Measurements from ENCODE around the gene IBA57.

The IBA57 gene

DNA sequence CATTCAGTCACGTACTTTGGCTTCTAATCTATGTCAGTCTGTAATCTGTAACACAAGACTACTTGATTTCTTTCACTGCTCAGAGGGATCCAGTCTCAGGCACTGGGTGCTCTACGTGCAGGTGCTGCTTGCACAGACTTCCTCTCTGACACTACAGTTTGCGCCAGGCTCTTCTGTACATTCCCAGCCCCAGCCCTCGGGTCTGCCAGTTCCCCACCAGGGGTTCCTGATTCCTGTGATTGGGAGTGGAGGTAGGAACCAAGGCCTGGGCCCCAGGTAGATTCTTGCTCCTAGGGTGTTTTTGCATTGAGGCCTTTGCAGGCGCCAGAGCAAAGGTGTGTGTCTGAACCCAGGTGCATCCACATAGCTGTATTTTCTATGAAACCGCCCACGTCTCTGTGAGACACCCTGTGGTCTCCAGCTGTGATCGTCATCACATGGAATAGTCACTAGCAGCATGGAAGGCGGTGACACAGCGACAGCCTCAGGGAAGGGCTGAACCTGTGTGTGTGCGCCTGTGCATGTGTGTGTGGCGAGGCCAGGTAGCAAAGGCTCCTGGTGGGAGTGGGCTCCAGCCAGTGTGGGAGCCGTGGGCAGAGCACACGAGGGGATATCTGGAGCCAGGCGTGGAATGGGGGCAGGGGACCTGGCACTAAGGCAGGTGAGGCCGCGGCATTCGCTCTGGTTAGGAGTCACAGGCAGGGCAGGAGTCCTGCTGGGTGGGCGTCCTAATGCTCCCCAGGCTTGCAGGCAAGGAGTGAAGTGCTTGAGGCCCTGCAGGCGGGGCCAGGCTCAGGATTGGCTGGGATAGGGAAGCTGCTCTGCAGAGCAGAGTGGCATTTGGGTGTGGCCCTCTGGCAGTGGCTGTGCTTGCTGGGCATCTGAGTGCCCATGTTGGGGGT lies 10.7 kb upstream of the IBA57 start:
- CTCF ChIA-PET = interaction anchor here (0.8 to 2.2 kb wide), 3 partner anchors 10 to 12 kb away, joined by 3 to 13 read pairs (median 5); partner anchors contain the start of gene IBA57

DNA sequence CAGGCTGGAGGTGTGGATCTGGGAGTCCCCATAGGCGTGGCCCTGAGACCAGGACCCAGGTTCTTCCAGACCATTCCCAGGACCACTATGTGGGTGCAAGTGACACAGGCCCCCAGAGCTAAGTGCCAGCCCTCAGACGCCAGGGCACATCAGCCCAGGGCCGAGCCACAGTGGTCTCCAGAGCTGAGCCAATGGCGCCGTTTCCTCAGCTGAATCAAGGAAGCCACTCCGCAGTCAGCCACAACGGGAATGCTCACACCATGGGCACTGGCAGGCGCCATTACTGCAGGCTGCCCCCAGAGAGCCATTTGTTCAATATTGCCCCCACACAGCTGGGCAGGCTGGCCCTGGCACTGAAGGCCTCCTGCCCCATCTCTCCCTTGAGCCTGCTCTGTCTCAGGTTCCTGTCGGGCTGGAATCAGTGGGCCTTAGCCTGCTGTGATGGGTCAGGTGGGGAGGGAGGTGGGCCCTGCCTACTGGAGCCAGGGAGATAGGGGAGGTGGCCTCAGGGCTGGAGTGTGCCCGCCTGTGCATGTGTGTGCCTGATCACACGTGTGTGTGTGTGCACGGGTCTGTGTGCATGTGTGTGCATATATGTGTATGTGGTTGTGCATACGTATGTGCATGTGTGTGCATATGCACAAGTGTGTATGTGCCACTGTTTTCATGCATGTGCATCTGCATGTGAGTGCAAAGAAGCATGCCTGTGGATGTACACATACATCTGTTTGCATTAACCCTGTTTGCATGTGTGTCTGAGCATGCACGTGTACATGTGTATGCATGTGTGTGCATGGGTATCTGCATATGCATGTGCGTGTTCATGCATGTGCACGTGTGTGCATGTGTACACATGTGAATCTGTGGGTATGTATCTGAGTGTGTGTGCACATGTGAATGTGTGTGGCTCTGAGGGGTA lies 9.7 kb upstream of the IBA57 start:
- CTCF ChIA-PET = interaction anchor here (0.8 to 2.2 kb wide), 2 partner anchors 9 kb away, joined by 3 to 13 read pairs; partner anchors contain the start of gene IBA57
- no peak for DNase-seq (ENCODE audit: extremely low spot score)
- POLR2A ChIA-PET = no interaction called here
- no peak for TF ChIP-seq CTCF (IDR thresholded peaks at IDR 0.05; ENCODE audit: control extremely low read depth, extremely low read depth, low read depth, missing control alignments)

More for the DNA sequence above, 10.7 kb upstream of the IBA57 start:
- no peak for TF ChIP-seq CTCF (IDR thresholded peaks at IDR 0.05; ENCODE audit: control extremely low read depth, extremely low read depth, low read depth, missing control alignments)
- DNase-seq (ENCODE audit: extremely low spot score) = no peak
- POLR2A ChIA-PET = no interaction called here

GRCh38 chr1:228156515-228156881 lies 9.1 kb upstream of the IBA57 start:
- no peak for DNase-seq (ENCODE audit: extremely low spot score)
- CTCF ChIA-PET = interaction anchor here (0.8 to 1.3 kb wide), 2 partner anchors 9 to 14 kb away, joined by 3 read pairs; partner anchors contain the start of gene IBA57
- POLR2A ChIA-PET = no interaction called here
- no peak for TF ChIP-seq CTCF (IDR thresholded peaks at IDR 0.05; ENCODE audit: control extremely low read depth, extremely low read depth, low read depth, missing control alignments)

- ChIA-PET POLR2A (no interaction called here), CTCF (interaction anchor here (0.8 to 1.3 kb wide), 3 partner anchors 8 to 26 kb away, joined by 3 to 4 read pairs (median 3); partner anchors contain the start of gene IBA57)
- DNase-seq (ENCODE audit: extremely low spot score) = no peak
- TF ChIP-seq CTCF (IDR thresholded peaks at IDR 0.05; ENCODE audit: control extremely low read depth, extremely low read depth, low read depth, missing control alignments) = no peak
Observed at GRCh38 chr1:228156941-228157728, 8.5 kb upstream of the IBA57 start.

DNA sequence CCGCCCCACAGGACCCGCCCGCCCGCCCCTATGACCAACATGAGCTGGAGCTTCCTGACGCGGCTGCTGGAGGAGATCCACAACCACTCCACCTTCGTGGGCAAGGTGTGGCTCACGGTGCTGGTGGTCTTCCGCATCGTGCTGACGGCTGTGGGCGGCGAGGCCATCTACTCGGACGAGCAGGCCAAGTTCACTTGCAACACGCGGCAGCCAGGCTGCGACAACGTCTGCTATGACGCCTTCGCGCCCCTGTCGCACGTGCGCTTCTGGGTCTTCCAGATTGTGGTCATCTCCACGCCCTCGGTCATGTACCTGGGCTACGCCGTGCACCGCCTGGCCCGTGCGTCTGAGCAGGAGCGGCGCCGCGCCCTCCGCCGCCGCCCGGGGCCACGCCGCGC lies 7.9 kb upstream of the IBA57 start:
- CTCF ChIA-PET = interaction anchor here (1.2 to 1.3 kb wide), 2 partner anchors 15 to 27 kb away, joined by 3 to 4 read pairs; no protein-coding TSS in a partner anchor
- no peak for TF ChIP-seq CTCF (IDR thresholded peaks at IDR 0.05; ENCODE audit: control extremely low read depth, extremely low read depth, low read depth, missing control alignments)
- POLR2A ChIA-PET = no interaction called here

More for the DNA sequence above, 7.9 kb upstream of the IBA57 start:
- DNase-seq (ENCODE audit: extremely low spot score) = no peak
